OCI-LY3 (cell line): ENCODE data around the gene PARD3.
"Not testable (repeated sequence)": the region's sequence is repeated elsewhere in the genome, so short reads cannot be mapped to it uniquely, and the experiment has no call there.

Experiments
- EZH2phosphoT487 ChIP-seq: fragments of 200-600 bp; shearing (Covaris generic); IDR thresholded peaks from 2 replicates; pipeline ENCODE4 v1.6.1; 2018; ENCODE audit warnings: antibody characterized with exemption, mixed run types, low read depth
- TF ChIP-seq, protein P1 (sequence below): fragments of 200-600, 300-600 bp; sonication (generic); IDR thresholded peaks from 2 replicates; pipeline ENCODE4 v1.5.1; 2014; ENCODE audit warnings: antibody characterized with exemption, low read length, low read depth

DNA sequence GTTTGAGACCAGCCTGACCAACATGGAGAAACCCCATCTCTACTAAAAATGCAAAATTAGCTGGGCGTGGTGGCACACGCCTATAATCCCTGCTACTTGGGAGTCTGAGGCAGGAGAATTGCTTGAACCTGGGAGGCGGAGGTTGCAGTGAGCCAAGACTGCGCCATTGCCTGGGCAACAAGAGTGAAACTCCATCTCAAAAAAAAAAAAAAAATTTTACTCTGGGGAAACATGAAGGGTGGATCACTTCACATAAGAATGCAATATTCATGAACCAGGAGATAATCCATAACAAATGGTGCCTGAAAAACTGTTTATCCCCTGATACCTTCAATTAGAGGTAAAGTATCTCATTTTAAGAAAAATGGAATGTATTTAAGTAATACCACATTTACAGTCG lies 21.5 kb downstream of the PARD3 start:
- TF ChIP-seq, protein P1, sequence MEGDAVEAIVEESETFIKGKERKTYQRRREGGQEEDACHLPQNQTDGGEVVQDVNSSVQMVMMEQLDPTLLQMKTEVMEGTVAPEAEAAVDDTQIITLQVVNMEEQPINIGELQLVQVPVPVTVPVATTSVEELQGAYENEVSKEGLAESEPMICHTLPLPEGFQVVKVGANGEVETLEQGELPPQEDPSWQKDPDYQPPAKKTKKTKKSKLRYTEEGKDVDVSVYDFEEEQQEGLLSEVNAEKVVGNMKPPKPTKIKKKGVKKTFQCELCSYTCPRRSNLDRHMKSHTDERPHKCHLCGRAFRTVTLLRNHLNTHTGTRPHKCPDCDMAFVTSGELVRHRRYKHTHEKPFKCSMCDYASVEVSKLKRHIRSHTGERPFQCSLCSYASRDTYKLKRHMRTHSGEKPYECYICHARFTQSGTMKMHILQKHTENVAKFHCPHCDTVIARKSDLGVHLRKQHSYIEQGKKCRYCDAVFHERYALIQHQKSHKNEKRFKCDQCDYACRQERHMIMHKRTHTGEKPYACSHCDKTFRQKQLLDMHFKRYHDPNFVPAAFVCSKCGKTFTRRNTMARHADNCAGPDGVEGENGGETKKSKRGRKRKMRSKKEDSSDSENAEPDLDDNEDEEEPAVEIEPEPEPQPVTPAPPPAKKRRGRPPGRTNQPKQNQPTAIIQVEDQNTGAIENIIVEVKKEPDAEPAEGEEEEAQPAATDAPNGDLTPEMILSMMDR: not testable (repeated sequence)
- not testable (repeated sequence) for TF ChIP-seq EZH2phosphoT487
